ENCODE results near the gene FBLN1. TPM values are rescaled to one million over a fixed set of nuclear protein-coding genes. Genes with fewer than 3 reads are reported as not detected.

Gene FBLN1
- total and polyA plus RNA-seq, 2 of the 13 experiments (the other 11 are each of a cell fraction or from before 2014, with no cell fraction given) = 37.3 to 103 TPM

DNA sequence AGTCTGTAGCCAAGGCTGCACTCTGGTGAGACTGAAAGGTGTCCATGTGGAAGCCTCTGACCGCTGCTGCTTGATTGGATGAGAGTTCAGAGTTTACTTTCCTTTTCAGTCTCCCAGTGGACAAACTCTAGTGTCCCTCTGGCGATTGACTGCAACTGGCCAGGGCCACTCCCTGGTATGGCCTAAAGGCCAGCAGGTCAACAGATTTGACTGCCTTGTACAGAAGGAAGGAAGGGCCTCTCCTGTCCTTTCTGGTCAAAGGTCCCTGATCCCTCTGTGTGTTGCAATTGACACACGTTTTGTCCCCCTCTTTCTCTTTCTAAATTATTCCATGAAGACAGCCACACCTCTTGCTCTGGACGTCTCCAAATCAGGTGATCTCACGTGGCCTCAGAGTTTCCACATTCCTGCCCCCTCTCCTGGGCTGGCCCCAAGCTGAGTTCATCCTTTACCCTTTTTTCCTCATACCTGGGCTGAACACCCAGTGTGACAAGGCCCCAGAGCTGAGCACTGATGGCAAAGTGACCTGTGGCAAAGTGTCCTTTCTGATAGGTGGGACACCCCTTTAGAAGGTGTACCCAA lies 18.7 kb upstream of the FBLN1 start (continued):
- no peak for TF ChIP-seq HDAC6 (IDR thresholded peaks at IDR 0.05; ENCODE audit: low read depth, low read length)
- no peak for TF ChIP-seq KLF11 (CRISPR knock-in tag; IDR thresholded peaks at IDR 0.05)
- peak; percentile 79; the same call in 1 of the 2 replicates for TF ChIP-seq YEATS4 (CRISPR knock-in tag; IDR thresholded peaks at IDR 0.05; ENCODE audit: borderline replicate concordance)
- TF ChIP-seq, protein P1, sequence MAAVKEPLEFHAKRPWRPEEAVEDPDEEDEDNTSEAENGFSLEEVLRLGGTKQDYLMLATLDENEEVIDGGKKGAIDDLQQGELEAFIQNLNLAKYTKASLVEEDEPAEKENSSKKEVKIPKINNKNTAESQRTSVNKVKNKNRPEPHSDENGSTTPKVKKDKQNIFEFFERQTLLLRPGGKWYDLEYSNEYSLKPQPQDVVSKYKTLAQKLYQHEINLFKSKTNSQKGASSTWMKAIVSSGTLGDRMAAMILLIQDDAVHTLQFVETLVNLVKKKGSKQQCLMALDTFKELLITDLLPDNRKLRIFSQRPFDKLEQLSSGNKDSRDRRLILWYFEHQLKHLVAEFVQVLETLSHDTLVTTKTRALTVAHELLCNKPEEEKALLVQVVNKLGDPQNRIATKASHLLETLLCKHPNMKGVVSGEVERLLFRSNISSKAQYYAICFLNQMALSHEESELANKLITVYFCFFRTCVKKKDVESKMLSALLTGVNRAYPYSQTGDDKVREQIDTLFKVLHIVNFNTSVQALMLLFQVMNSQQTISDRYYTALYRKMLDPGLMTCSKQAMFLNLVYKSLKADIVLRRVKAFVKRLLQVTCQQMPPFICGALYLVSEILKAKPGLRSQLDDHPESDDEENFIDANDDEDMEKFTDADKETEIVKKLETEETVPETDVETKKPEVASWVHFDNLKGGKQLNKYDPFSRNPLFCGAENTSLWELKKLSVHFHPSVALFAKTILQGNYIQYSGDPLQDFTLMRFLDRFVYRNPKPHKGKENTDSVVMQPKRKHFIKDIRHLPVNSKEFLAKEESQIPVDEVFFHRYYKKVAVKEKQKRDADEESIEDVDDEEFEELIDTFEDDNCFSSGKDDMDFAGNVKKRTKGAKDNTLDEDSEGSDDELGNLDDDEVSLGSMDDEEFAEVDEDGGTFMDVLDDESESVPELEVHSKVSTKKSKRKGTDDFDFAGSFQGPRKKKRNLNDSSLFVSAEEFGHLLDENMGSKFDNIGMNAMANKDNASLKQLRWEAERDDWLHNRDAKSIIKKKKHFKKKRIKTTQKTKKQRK (IDR thresholded peaks at IDR 0.05; ENCODE audit: low read length) = no peak
- TF ChIP-seq, protein P2, sequence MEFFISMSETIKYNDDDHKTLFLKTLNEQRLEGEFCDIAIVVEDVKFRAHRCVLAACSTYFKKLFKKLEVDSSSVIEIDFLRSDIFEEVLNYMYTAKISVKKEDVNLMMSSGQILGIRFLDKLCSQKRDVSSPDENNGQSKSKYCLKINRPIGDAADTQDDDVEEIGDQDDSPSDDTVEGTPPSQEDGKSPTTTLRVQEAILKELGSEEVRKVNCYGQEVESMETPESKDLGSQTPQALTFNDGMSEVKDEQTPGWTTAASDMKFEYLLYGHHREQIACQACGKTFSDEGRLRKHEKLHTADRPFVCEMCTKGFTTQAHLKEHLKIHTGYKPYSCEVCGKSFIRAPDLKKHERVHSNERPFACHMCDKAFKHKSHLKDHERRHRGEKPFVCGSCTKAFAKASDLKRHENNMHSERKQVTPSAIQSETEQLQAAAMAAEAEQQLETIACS (CRISPR knock-in tag; IDR thresholded peaks at IDR 0.05) = no peak
- no peak for TF ChIP-seq NFATC3 (CRISPR knock-in tag; IDR thresholded peaks at IDR 0.05)
- no peak for TF ChIP-seq ZNF562 (CRISPR knock-in tag; IDR thresholded peaks at IDR 0.05; ENCODE audit: borderline replicate concordance)
- TF ChIP-seq TBX2 (CRISPR knock-in tag; IDR thresholded peaks at IDR 0.05; ENCODE audit: borderline replicate concordance) = peak; percentile 36; the same call in 1 of the 2 replicates
- TF ChIP-seq, protein P3, sequence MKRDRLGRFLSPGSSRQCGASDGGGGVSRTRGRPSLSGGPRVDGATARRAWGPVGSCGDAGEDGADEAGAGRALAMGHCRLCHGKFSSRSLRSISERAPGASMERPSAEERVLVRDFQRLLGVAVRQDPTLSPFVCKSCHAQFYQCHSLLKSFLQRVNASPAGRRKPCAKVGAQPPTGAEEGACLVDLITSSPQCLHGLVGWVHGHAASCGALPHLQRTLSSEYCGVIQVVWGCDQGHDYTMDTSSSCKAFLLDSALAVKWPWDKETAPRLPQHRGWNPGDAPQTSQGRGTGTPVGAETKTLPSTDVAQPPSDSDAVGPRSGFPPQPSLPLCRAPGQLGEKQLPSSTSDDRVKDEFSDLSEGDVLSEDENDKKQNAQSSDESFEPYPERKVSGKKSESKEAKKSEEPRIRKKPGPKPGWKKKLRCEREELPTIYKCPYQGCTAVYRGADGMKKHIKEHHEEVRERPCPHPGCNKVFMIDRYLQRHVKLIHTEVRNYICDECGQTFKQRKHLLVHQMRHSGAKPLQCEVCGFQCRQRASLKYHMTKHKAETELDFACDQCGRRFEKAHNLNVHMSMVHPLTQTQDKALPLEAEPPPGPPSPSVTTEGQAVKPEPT (CRISPR knock-in tag; IDR thresholded peaks at IDR 0.05; ENCODE audit: low read depth) = no peak
- TF ChIP-seq, protein P4, sequence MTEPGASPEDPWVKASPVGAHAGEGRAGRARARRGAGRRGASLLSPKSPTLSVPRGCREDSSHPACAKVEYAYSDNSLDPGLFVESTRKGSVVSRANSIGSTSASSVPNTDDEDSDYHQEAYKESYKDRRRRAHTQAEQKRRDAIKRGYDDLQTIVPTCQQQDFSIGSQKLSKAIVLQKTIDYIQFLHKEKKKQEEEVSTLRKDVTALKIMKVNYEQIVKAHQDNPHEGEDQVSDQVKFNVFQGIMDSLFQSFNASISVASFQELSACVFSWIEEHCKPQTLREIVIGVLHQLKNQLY (CRISPR knock-in tag; IDR thresholded peaks at IDR 0.05) = 0 out of 2 replicates have a peak, but pooled peaks have one; percentile 23
- no peak for TF ChIP-seq ATAD3A (CRISPR knock-in tag; IDR thresholded peaks at IDR 0.05)
- peak; percentile 73; the same call in 1 of the 2 replicates for TF ChIP-seq SIX4 (CRISPR knock-in tag; IDR thresholded peaks at IDR 0.05)
- TF ChIP-seq, protein P5, sequence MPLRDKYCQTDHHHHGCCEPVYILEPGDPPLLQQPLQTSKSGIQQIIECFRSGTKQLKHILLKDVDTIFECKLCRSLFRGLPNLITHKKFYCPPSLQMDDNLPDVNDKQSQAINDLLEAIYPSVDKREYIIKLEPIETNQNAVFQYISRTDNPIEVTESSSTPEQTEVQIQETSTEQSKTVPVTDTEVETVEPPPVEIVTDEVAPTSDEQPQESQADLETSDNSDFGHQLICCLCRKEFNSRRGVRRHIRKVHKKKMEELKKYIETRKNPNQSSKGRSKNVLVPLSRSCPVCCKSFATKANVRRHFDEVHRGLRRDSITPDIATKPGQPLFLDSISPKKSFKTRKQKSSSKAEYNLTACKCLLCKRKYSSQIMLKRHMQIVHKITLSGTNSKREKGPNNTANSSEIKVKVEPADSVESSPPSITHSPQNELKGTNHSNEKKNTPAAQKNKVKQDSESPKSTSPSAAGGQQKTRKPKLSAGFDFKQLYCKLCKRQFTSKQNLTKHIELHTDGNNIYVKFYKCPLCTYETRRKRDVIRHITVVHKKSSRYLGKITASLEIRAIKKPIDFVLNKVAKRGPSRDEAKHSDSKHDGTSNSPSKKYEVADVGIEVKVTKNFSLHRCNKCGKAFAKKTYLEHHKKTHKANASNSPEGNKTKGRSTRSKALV (CRISPR knock-in tag; IDR thresholded peaks at IDR 0.05) = no peak
- TF ChIP-seq, protein P6, sequence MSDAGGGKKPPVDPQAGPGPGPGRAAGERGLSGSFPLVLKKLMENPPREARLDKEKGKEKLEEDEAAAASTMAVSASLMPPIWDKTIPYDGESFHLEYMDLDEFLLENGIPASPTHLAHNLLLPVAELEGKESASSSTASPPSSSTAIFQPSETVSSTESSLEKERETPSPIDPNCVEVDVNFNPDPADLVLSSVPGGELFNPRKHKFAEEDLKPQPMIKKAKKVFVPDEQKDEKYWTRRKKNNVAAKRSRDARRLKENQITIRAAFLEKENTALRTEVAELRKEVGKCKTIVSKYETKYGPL (CRISPR knock-in tag; IDR thresholded peaks at IDR 0.05) = no peak
- TF ChIP-seq, protein P7, sequence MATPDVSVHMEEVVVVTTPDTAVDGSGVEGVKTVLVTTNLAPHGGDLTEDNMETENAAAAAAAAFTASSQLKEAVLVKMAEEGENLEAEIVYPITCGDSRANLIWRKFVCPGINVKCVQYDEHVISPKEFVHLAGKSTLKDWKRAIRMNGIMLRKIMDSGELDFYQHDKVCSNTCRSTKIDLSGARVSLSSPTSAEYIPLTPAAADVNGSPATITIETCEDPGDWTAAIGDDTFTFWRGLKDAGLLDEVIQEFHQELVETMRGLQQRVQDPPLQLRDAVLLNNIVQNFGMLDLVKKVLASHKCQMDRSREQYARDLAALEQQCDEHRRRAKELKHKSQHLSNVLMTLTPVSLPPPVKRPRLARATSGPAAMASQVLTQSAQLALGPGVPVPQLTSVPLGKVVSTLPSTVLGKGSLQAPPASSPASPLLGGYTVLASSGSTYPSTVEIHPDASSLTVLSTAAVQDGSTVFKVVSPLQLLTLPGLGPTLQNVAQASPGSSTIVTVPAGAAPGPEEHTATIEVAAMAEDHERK (CRISPR knock-in tag; IDR thresholded peaks at IDR 0.05; ENCODE audit: low read depth) = no peak
- no peak for TF ChIP-seq DNMT3B (CRISPR knock-in tag; conservative IDR thresholded peaks at IDR 0.05)
- no peak for TF ChIP-seq CHD4 (IDR thresholded peaks at IDR 0.05; ENCODE audit: borderline replicate concordance, low read length)
- no peak for TF ChIP-seq DNMT1 (CRISPR knock-in tag; IDR thresholded peaks at IDR 0.05)
- 0 out of 2 replicates have a peak, but pooled peaks have one; percentile 39 for TF ChIP-seq KMT2A (CRISPR knock-in tag; IDR thresholded peaks at IDR 0.05)

Data from HepG2 (cell line).